Activated B cell treated with CpG ODN at 0.5 μM for 24 hours (primary cell): Measurements from ENCODE around the gene LUZP2. TPM values are rescaled to one million over a fixed set of nuclear protein-coding genes. Genes with fewer than 3 reads are reported as not detected.

Experiments used
- ATAC-seq: fragments of 200-7000 bp; cut with Tn5 transposase; one replicate; pipeline ENCODE4 v1.10.0; 2021; ENCODE audit warnings: low read depth, mild to moderate bottlenecking, moderate library complexity
- CTCF ChIA-PET: fragments of 350-600 bp; sonication (Branson Sonifier 250); formaldehyde crosslinking; loops from one replicate; lab custom pipeline; 2021; ENCODE audit warnings: antibody characterized with exemption; lab: Charles Lee
- POLR2A ChIA-PET: fragments of 350-600 bp; sonication (Branson Sonifier 250); formaldehyde crosslinking; loops from one replicate; lab custom pipeline; 2021; ENCODE audit warnings: antibody characterized with exemption; lab: Charles Lee
- DNase-seq: peaks from one replicate; pipeline ENCODE4 v3.0.0; 2022
- H3K27ac Mint-ChIP-seq: one replicate; pipeline ENCODE4 v1.8.0; 2020; ENCODE audit warnings: mixed read lengths
- H3K27me3 Mint-ChIP-seq: one replicate; pipeline ENCODE4 v1.8.0; 2021; ENCODE audit warnings: mixed read lengths
- H3K36me3 Mint-ChIP-seq: one replicate; pipeline ENCODE4 v1.8.0; 2021; ENCODE audit warnings: low read depth, mixed read lengths
- H3K4me1 Mint-ChIP-seq: one replicate; pipeline ENCODE4 v1.8.0; 2021; ENCODE audit warnings: mixed read lengths
- H3K4me3 Mint-ChIP-seq: one replicate; pipeline ENCODE4 v1.8.0; 2020; ENCODE audit warnings: mild to moderate bottlenecking, mixed read lengths
- H3K9me3 Mint-ChIP-seq: one replicate; pipeline ENCODE4 v1.8.0; 2020; ENCODE audit warnings: mixed read lengths
- CTCF ChIP-seq: fragments of 200-600 bp; IDR thresholded peaks from one replicate; pipeline ENCODE4 v1.8.0; 2022; ENCODE audit warnings: antibody characterized with exemption, mild to moderate bottlenecking
- intact Hi-C: fragments of 100-400 bp; cut with micrococcal nuclease; formaldehyde crosslinking; loops from one replicate; pipeline ENCODE4 v1.15.1; 2024
- total RNA-seq: library from RNA; stranded (reverse); gene quantifications from 2 replicates; pipeline ENCODE4 v1.2.3, GENCODE V29; 2022

LUZP2 gene
- total RNA-seq, 1 donor from 2014 or later: not detected

- ATAC-seq (no peak), DNase-seq (no peak)
- H3K4me3 Mint-ChIP-seq: no peak overlapping the region
- no peaks in the 10 kb centered on the region for H3K4me1 Mint-ChIP-seq
- H3K36me3 Mint-ChIP-seq: no peaks in the 10 kb centered on the region
- no peaks in the 10 kb centered on the region for H3K9me3 Mint-ChIP-seq
- no peak overlapping the region for H3K27ac Mint-ChIP-seq
- intact Hi-C loops: no loop called here
- TF ChIP-seq CTCF: no peak
- no peaks in the 10 kb centered on the region for H3K27me3 Mint-ChIP-seq
- POLR2A ChIA-PET: no interaction called here
- CTCF ChIA-PET: no interaction called here
Observed at GRCh38 chr11:24687531-24688147, 190.8 kb downstream of the LUZP2 start.

- H3K4me3 Mint-ChIP-seq: no peak overlapping the region
- intact Hi-C loops: no loop called here
- DNase-seq: no peak
- no peaks in the 10 kb centered on the region for H3K36me3 Mint-ChIP-seq
- POLR2A ChIA-PET: no interaction called here
- no peaks in the 10 kb centered on the region for H3K27me3 Mint-ChIP-seq
- no peak for ATAC-seq
- CTCF ChIA-PET: no interaction called here
- no peaks in the 10 kb centered on the region for H3K9me3 Mint-ChIP-seq
- TF ChIP-seq CTCF: no peak
- H3K4me1 Mint-ChIP-seq: no peaks in the 10 kb centered on the region
- no peak overlapping the region for H3K27ac Mint-ChIP-seq
Observed at GRCh38 chr11:24688981-24689380, 192.1 kb downstream of the LUZP2 start.

GRCh38 chr11:24697522-24698111 is 200.8 kb downstream of the LUZP2 start:
- ChIA-PET POLR2A (no interaction called here), CTCF (no interaction called here)
- DNase-seq: no peak
- Mint-ChIP-seq H3K27ac (no peak overlapping the region), H3K36me3 (no peaks in the 10 kb centered on the region), H3K9me3 (no peaks in the 10 kb centered on the region), H3K4me3 (no peak overlapping the region), H3K4me1 (no peaks in the 10 kb centered on the region), H3K27me3 (no peaks in the 10 kb centered on the region)
- no peak for ATAC-seq
- TF ChIP-seq CTCF: no peak
- intact Hi-C loops: no loop called here

GRCh38 chr11:24704716-24705115 is 207.9 kb downstream of the LUZP2 start:
- ChIA-PET POLR2A (no interaction called here), CTCF (no interaction called here)
- Mint-ChIP-seq H3K4me1 (no peaks in the 10 kb centered on the region), H3K4me3 (no peak overlapping the region), H3K9me3 (peaks cover 2% of the 10 kb centered on the region), H3K27ac (no peak overlapping the region), H3K27me3 (no peaks in the 10 kb centered on the region), H3K36me3 (no peaks in the 10 kb centered on the region)
- DNase-seq (no peak), ATAC-seq (no peak)
- intact Hi-C loops: no loop called here
- TF ChIP-seq CTCF: no peak

- DNase-seq (no peak), ATAC-seq (no peak)
- Mint-ChIP-seq H3K27ac (no peak overlapping the region), H3K4me3 (no peak overlapping the region), H3K36me3 (no peaks in the 10 kb centered on the region), H3K27me3 (no peaks in the 10 kb centered on the region), H3K9me3 (peaks cover 2% of the 10 kb centered on the region), H3K4me1 (no peaks in the 10 kb centered on the region)
- intact Hi-C loops: no loop called here
- ChIA-PET POLR2A (no interaction called here), CTCF (no interaction called here)
- no peak for TF ChIP-seq CTCF
Observed at GRCh38 chr11:24705474-24705873, 208.6 kb downstream of the LUZP2 start.
